HL-60 (cell line): ENCODE results near the gene CLEC4M.

Experiments used
- CTCF ChIP-seq: IDR thresholded peaks from one replicate; pipeline ENCODE4 v1.5.1; 2011; ENCODE audit warnings: low read length, control low read depth, inconsistent platforms; ENCODE audit not compliant: insufficient read depth
- GABPA ChIP-seq: IDR thresholded peaks from 2 replicates; pipeline ENCODE4 v1.6.1; 2012; ENCODE audit warnings: low read depth
- POLR2AphosphoS5 ChIP-seq: IDR thresholded peaks from 2 replicates; pipeline ENCODE4 v1.6.1; 2012; ENCODE audit warnings: low read depth
- REST ChIP-seq: IDR thresholded peaks from 2 replicates; pipeline ENCODE4 v1.6.1; 2012; ENCODE audit warnings: low read depth; ENCODE audit not compliant: insufficient replicate concordance
- SPI1 ChIP-seq: IDR thresholded peaks from 2 replicates; pipeline ENCODE4 v1.6.1; 2012; ENCODE audit warnings: low read depth, mild to moderate bottlenecking, borderline replicate concordance

- TF ChIP-seq REST, result no peak
- no peak for TF ChIP-seq CTCF
- TF ChIP-seq POLR2AphosphoS5, result peak; percentile 73
- no peak; the same call in 1 of the 2 replicates for TF ChIP-seq GABPA
- TF ChIP-seq SPI1, result no peak
These were observed 9.8 kb downstream of the CLEC4M start for GRCh38 chr19:7772752-7773291.
